PFSK-1 (cell line): ENCODE results near the gene TNS3.

Experiments
- FOXP2 ChIP-seq: optimal IDR thresholded peaks from 2 replicates; pipeline ENCODE3; 2011; ENCODE audit warnings: borderline replicate concordance, control low read depth, inconsistent platforms; ENCODE audit not compliant: insufficient read depth; ENCODE audit errors: extremely low read length, extremely low read depth
- POLR2AphosphoS5 ChIP-seq: IDR thresholded peaks from 2 replicates; pipeline ENCODE4 v1.6.1; 2012; ENCODE audit warnings: low read depth, mild to moderate bottlenecking, control low read depth, low read length, moderate library complexity
- SIN3A ChIP-seq: IDR thresholded peaks from 2 replicates; pipeline ENCODE4 v1.6.1; 2012; ENCODE audit warnings: mild to moderate bottlenecking, low read length, moderate library complexity, borderline replicate concordance; ENCODE audit not compliant: insufficient read depth
- TAF1 ChIP-seq: IDR thresholded peaks from 2 replicates; pipeline ENCODE4 v1.6.1; 2012; ENCODE audit warnings: low read length, control low read depth, borderline replicate concordance; ENCODE audit not compliant: insufficient read depth
- TF ChIP-seq, protein P1 (sequence below), 2 experiments: IDR thresholded peaks; 2 replicates each; pipeline versions ENCODE4 v1.6.1 to v1.8.0; 2011 to 2012; ENCODE audit warnings: low read depth in 2 of 2, low read length in 2 of 2, control low read depth in 1 of 2, inconsistent platforms in 1 of 2, mild to moderate bottlenecking in 1 of 2, moderate library complexity in 1 of 2; ENCODE audit not compliant: insufficient read depth in 1 of 2

Gene TNS3

DNA sequence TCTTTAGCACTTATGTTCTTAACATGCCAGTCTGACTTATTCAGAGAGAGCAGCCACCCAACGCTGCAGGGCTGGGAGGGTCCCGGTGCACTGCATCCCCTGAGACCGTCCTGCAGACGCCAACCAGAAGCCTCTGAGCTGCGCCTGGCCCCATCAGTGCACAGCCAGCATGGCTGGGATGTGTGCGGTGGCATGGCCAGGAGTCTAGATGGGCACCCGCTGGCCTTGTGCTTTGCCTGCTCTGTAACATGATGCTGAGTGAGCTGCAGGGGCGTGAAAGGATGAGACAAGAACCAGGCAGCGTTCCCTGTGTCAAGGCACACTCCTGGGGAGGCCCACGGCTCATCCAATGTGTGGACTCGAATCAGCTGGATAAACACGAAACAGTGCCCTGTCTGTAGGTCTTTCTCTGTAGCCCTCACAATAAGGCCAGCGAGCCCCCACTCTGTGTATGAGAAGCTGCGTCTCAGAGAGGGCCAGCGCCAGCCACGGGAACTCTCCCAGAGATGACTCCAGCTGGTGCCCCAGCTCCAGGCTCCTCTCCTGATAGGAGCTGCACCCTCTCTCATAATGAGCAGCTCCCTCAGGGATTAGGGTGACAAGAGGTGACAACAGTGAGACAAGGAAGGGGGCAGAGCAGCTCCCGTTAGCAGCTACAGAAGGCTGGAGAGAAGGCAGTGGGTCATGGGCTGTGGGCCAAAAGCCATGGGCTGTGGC is 96.8 kb downstream of the TNS3 start:
- TF ChIP-seq, protein P1, sequence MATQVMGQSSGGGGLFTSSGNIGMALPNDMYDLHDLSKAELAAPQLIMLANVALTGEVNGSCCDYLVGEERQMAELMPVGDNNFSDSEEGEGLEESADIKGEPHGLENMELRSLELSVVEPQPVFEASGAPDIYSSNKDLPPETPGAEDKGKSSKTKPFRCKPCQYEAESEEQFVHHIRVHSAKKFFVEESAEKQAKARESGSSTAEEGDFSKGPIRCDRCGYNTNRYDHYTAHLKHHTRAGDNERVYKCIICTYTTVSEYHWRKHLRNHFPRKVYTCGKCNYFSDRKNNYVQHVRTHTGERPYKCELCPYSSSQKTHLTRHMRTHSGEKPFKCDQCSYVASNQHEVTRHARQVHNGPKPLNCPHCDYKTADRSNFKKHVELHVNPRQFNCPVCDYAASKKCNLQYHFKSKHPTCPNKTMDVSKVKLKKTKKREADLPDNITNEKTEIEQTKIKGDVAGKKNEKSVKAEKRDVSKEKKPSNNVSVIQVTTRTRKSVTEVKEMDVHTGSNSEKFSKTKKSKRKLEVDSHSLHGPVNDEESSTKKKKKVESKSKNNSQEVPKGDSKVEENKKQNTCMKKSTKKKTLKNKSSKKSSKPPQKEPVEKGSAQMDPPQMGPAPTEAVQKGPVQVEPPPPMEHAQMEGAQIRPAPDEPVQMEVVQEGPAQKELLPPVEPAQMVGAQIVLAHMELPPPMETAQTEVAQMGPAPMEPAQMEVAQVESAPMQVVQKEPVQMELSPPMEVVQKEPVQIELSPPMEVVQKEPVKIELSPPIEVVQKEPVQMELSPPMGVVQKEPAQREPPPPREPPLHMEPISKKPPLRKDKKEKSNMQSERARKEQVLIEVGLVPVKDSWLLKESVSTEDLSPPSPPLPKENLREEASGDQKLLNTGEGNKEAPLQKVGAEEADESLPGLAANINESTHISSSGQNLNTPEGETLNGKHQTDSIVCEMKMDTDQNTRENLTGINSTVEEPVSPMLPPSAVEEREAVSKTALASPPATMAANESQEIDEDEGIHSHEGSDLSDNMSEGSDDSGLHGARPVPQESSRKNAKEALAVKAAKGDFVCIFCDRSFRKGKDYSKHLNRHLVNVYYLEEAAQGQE (IDR thresholded peaks at IDR 0.05; ENCODE audit: insufficient read depth in 1 of 2, low read depth in 2 of 2, low read length in 2 of 2): no peak
- no peak for TF ChIP-seq TAF1
- TF ChIP-seq SIN3A: no peak
- TF ChIP-seq POLR2AphosphoS5: no peak
- TF ChIP-seq FOXP2: no peak

DNA sequence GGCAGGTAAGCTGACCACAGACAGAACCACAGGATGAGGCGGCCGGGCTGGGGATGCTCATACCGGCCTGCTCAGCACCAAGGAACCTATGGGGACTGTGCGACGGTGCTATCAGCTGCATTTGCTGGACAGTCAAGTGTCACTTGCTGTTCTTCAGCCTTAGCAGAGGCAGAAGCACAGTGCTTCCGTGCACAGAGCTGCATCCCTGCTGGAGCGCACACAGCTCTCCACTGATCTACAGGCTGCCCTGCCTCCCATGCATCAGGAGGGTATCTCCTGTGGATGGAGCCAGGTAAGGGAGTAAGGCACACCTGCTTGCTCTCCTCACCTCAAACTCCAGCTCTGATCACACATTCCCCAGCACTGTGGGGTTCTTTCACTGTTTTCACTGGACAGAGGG is 97.5 kb downstream of the TNS3 start:
- TF ChIP-seq TAF1 (no peak), POLR2AphosphoS5 (no peak), SIN3A (no peak), FOXP2 (no peak)
- TF ChIP-seq, protein P1 (IDR thresholded peaks at IDR 0.05; ENCODE audit: insufficient read depth in 1 of 2, low read depth in 2 of 2, low read length in 2 of 2): no peak

DNA sequence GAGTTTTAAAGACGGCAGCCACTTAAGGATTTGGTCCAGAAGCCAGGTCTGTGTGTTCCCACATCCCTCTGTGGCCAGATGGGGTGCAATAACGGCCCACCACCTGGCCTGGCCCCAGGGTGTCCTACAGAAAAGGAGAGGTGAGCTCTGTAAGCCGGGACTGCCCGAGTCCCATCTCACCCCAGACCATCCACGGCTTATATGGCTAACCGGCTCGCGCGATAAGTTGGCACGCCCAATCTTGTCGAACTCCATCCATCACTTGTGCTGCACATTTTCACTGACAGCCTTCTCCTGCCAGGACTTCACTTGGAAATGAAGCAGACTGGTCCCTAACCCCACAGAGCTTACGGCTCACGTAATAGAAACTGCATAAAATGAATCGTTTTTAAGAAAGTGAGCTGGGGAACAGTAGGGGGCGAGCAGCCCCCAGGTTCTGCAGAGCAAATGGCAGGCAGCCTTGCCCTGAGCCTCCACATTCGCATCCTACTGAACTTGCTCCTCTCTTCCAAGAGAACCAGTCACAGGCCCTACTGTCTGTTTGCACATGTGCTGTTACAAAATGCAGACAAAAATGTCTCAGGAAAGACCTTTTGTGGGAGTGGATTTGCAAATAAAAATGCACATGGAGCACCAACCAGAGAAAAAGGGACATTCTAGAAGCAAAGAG is 98.2 kb downstream of the TNS3 start:
- TF ChIP-seq POLR2AphosphoS5 (no peak), FOXP2 (no peak), TAF1 (no peak), SIN3A (no peak)
- TF ChIP-seq, protein P1 (IDR thresholded peaks at IDR 0.05; ENCODE audit: insufficient read depth in 1 of 2, low read depth in 2 of 2, low read length in 2 of 2): no peak

DNA sequence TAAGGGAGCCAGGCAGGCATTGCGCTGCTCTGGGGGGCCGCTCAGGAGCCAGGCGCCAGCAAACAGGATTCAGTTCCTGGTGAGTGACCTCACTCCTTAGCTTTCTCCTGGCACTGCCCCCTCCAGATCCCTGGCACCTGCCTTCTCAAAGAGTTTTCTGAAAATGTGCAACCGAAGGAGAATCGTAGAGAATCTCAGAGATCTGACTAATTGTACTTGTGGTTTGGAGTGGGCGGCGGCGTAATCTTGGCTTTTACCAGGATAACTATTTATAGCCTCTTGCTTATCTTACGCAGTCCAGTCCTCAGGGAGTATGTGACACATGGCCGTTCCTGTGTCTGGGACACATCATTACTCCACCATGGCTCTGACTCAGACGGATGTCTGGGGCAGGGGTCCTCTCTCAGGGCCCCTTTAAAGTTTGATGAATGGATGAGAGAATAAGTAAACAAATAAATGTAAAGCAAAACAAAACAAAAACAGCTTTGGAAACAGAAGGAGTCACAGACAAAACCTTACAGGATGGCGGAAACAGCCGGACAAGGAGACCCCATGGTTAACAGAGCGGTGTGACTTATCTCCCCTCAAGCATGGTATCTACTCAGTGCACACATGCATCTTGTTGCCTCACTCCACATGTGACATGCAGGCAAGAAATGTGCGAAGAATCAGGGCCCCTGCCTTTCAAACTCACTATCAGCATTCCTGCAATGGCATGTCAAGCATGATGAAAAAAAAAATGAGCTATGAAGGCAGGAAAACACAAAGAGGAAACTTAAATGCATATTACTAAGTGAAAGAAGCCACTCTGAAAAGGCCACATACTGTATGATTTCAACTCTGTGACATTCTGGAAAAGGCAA is 99.7 kb downstream of the TNS3 start:
- TF ChIP-seq POLR2AphosphoS5 (no peak), FOXP2 (no peak), SIN3A (no peak)

DNA sequence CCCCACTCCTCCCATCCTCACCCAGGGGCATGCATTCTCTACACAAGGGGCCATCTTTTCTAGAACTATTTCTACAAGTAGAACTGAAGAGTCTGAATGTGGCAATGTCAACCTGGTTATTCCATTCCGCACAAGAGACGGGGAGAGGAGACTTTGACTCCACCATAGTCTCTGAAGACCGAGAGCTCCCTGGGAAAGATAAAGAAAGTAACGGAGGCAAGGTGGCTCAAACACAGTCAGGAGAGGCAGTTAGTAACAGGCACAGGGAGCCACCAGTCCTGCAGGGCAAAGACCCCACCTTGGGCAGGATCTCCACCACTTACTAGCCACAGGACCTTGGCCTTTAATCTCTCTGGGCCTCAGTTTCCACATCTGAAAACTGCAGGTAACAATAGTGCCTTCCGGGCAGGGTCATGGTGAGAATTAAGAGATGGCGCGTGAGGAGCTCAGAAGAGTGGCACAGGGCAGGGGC is 100.3 kb downstream of the TNS3 start:
- no peak for TF ChIP-seq TAF1
- TF ChIP-seq, protein P1 (IDR thresholded peaks at IDR 0.05; ENCODE audit: insufficient read depth in 1 of 2, low read depth in 2 of 2, low read length in 2 of 2): no peak
- no peak for TF ChIP-seq FOXP2
- TF ChIP-seq POLR2AphosphoS5: no peak
- TF ChIP-seq SIN3A: no peak
